Gastrocnemius medialis (tissue), 4 donors: ENCODE data around the gene CLN6.

Source experiments
- CTCF ChIP-seq, 5 experiments: fragments of 450-650 bp in 3 of 5; fragments of 200-600 bp in 2 of 5; sonication (generic) in 2 of 5; IDR thresholded peaks in 4 of 5; conservative IDR thresholded peaks in 1 of 5; 1 replicate in 4 of 5; 2 replicates in 1 of 5; pipeline ENCODE4 v1.5.1; 2016 to 2019; ENCODE audit warnings: antibody characterized with exemption in 5 of 5, mild to moderate bottlenecking in 3 of 5, moderate library complexity in 3 of 5
- POLR2A ChIP-seq, 2 donors: fragments of 450-650 bp; IDR thresholded peaks; one replicate each; pipeline ENCODE4 v1.6.1; 2017; ENCODE audit warnings: antibody characterized with exemption in 2 of 2, mild to moderate bottlenecking in 2 of 2, moderate library complexity in 2 of 2

GRCh38 chr15:68228143-68228970 lies 1.2 kb downstream of the CLN6 start:
- TF ChIP-seq CTCF (IDR thresholded peaks at IDR 0.05 in 4 of 5, conservative IDR thresholded peaks at IDR 0.05 in 1 of 5) (no peak), POLR2A (IDR thresholded peaks at IDR 0.05) (no peak)
